GM23338 (cell line): ENCODE results near the gene MYRF. TPM values are rescaled to one million over a fixed set of nuclear protein-coding genes. Genes with fewer than 3 reads are reported as not detected.

Experiments used
- ATAC-seq: fragments of 200-7000 bp; cut with Tn5 transposase; 3 replicates; pipeline ENCODE4 v1.9.1; 2020
- DNase-seq: peaks from one replicate; pipeline ENCODE4 v3.0.0-alpha.2; 2015; ENCODE audit warnings: low spot score
- H2AFZ ChIP-seq: fragments of 200-600 bp; sonication (generic); 2 replicates; pipeline ENCODE4 v1.8.0; 2016; ENCODE audit warnings: antibody characterized with exemption, mild to moderate bottlenecking, moderate library complexity
- H3F3A ChIP-seq: fragments of 200-600 bp; sonication (generic); replicated peaks from 2 replicates; pipeline ENCODE4 v1.8.0; 2017; ENCODE audit warnings: antibody characterized with exemption, mixed run types, low read depth
- H3K27ac ChIP-seq: fragments of 200-600 bp; sonication (generic); 2 replicates; pipeline ENCODE4 v1.6.1; 2016; ENCODE audit warnings: low read depth
- H3K27me3 ChIP-seq: fragments of 200-600 bp; sonication (generic); 2 replicates; pipeline ENCODE4 v1.8.0; 2016; ENCODE audit warnings: mild to moderate bottlenecking, mixed run types, moderate library complexity; ENCODE audit not compliant: insufficient read depth
- H3K36me3 ChIP-seq: fragments of 200-600 bp; sonication (generic); 2 replicates; pipeline ENCODE4 v1.8.0; 2016; ENCODE audit warnings: mild to moderate bottlenecking; ENCODE audit not compliant: insufficient read depth
- H3K4me1 ChIP-seq: fragments of 200-600 bp; sonication (generic); 2 replicates; pipeline ENCODE4 v1.8.0; 2016; ENCODE audit warnings: mild to moderate bottlenecking, moderate library complexity; ENCODE audit not compliant: insufficient read depth
- H3K4me2 ChIP-seq: fragments of 200-600 bp; sonication (generic); 2 replicates; pipeline ENCODE4 v1.7.1; 2017; ENCODE audit warnings: mixed run types
- H3K4me3 ChIP-seq: fragments of 200-600 bp; sonication (generic); 2 replicates; pipeline ENCODE4 v1.6.1; 2016; ENCODE audit warnings: mixed run types
- H3K79me2 ChIP-seq: fragments of 200-600 bp; sonication (generic); replicated peaks from 2 replicates; pipeline ENCODE4 v1.8.0; 2017; ENCODE audit warnings: mild to moderate bottlenecking; ENCODE audit not compliant: insufficient read depth
- H3K9me2 ChIP-seq: fragments of 200-600 bp; sonication (generic); 2 replicates; pipeline ENCODE4 v1.8.0; 2017; ENCODE audit not compliant: insufficient read depth
- H4K20me1 ChIP-seq: fragments of 200-600 bp; sonication (generic); replicated peaks from 2 replicates; pipeline ENCODE4 v1.8.0; 2017; ENCODE audit warnings: mild to moderate bottlenecking; ENCODE audit not compliant: insufficient read depth
- H3K27ac Mint-ChIP-seq: 2 replicates; pipeline ENCODE4 v1.8.0; 2020; ENCODE audit warnings: inconsistent platforms, mild to moderate bottlenecking, moderate library complexity, mixed read lengths
- H3K27me3 Mint-ChIP-seq: 3 replicates; pipeline ENCODE4 v1.8.0; 2022; ENCODE audit warnings: low read depth, mild to moderate bottlenecking, moderate library complexity, mixed read lengths, inconsistent platforms; ENCODE audit not compliant: insufficient read depth, poor library complexity
- H3K36me3 Mint-ChIP-seq: 3 replicates; pipeline ENCODE4 v1.8.0; 2021; ENCODE audit warnings: low read depth, mild to moderate bottlenecking, inconsistent platforms, moderate library complexity, mixed read lengths
- H3K4me1 Mint-ChIP-seq: 3 replicates; pipeline ENCODE4 v1.8.0; 2020; ENCODE audit warnings: mild to moderate bottlenecking, inconsistent platforms, mixed read lengths
- H3K4me3 Mint-ChIP-seq: 3 replicates; pipeline ENCODE4 v1.8.0; 2021; ENCODE audit warnings: moderate library complexity, mild to moderate bottlenecking, inconsistent platforms, mixed read lengths
- H3K9me3 Mint-ChIP-seq: 3 replicates; pipeline ENCODE4 v1.8.0; 2020; ENCODE audit warnings: moderate library complexity, mild to moderate bottlenecking, inconsistent platforms, mixed read lengths
- CREB1 ChIP-seq: fragments of 250-450 bp; sonication (Bioruptor Pico); IDR thresholded peaks from 2 replicates; pipeline ENCODE4 v1.5.0; 2020; ENCODE audit warnings: low read depth, mild to moderate bottlenecking, moderate library complexity
- CTCF ChIP-seq, 2 experiments: fragments of 200-600 bp in 1 of 2; sonication (generic) in 1 of 2; conservative IDR thresholded peaks; 2 replicates each; pipeline versions ENCODE4 v1.5.1 to v1.6.1; 2016 to 2017; ENCODE audit warnings: antibody characterized with exemption in 2 of 2, low read depth in 2 of 2, mild to moderate bottlenecking in 2 of 2, moderate library complexity in 1 of 2
- EZH2 ChIP-seq: fragments of 200-600 bp; sonication (generic); IDR thresholded peaks from one replicate; pipeline ENCODE4 v1.8.0; 2017; ENCODE audit warnings: antibody characterized with exemption, mild to moderate bottlenecking, low read depth; ENCODE audit not compliant: unreplicated experiment
- JUNB ChIP-seq: IDR thresholded peaks from one replicate; pipeline ENCODE4 v1.6.1; 2016; ENCODE audit warnings: antibody characterized with exemption; ENCODE audit not compliant: unreplicated experiment
- NANOG ChIP-seq: IDR thresholded peaks from 2 replicates; pipeline ENCODE4 v1.6.1; 2016; ENCODE audit warnings: antibody characterized with exemption, borderline replicate concordance
- REST ChIP-seq: IDR thresholded peaks from one replicate; pipeline ENCODE4 v1.6.1; 2018; ENCODE audit warnings: antibody characterized with exemption; ENCODE audit not compliant: unreplicated experiment
- ZNF114 ChIP-seq: fragments of 250-450 bp; sonication (Bioruptor Pico); IDR thresholded peaks from 2 replicates; pipeline ENCODE4 v1.5.0; 2020; ENCODE audit warnings: mild to moderate bottlenecking, moderate library complexity
- ZNF462 ChIP-seq: fragments of 250-450 bp; sonication (Bioruptor Pico); IDR thresholded peaks from 2 replicates; pipeline ENCODE4 v1.5.0; 2020; ENCODE audit warnings: mild to moderate bottlenecking, moderate library complexity
- polyA plus RNA-seq: library from polyadenylated mRNA; unstranded; fragments of >200 nt; fragmentation: Nextera tagmentation; extraction: Ambion mirVana; gene quantifications from 2 replicates; pipeline ENCODE4 v1.2.1, GENCODE V29; 2016
- total RNA-seq: library from RNA; depleted of rRNA; stranded (reverse); fragments of >200 nt; shearing (Covaris generic); gene quantifications from 2 replicates; pipeline ENCODE4 v1.2.3, GENCODE V29; 2014

MYRF gene
- total and polyA plus RNA-seq, 2 experiments from 2014 or later: 1.9 to 5.5 TPM

- TF ChIP-seq REST: no peak
- TF ChIP-seq CREB1: no peak
- TF ChIP-seq ZNF114 (CRISPR knock-in tag): no peak
- TF ChIP-seq JUNB: no peak
Observed at GRCh38 chr11:61778920-61779650, 26.6 kb downstream of the MYRF start (continued).

- Histone ChIP-seq H3K79me2 (no peaks in the 10 kb centered on the region), H3F3A (0 out of 2 replicates have a peak, but pooled peaks cover 2% of the 10 kb centered on the region), H3K27me3 (no peaks in the 10 kb centered on the region), H3K27ac (no peak overlapping the region), H4K20me1 (no peaks in the 10 kb centered on the region; the same call in 1 of the 2 replicates), H3K4me3 (no peak overlapping the region), H3K4me1 (no peaks in the 10 kb centered on the region; the same call in 1 of the 2 replicates), H3K36me3 (no peaks in the 10 kb centered on the region), H3K9me2 (no peaks in the 10 kb centered on the region), H3K4me2 (no peak overlapping the region), H2AFZ (no peak overlapping the region)
- ATAC-seq (no peak), DNase-seq (no peak)
- Mint-ChIP-seq H3K27ac (no peak overlapping the region), H3K36me3 (peaks cover 5% of the 10 kb centered on the region; the same call in 2 of the 3 replicates), H3K4me3 (no peak overlapping the region), H3K27me3 (peaks cover 18% of the 10 kb centered on the region), H3K4me1 (peaks cover 17% of the 10 kb centered on the region), H3K9me3 (0 out of 3 replicates have a peak, but pooled peaks cover 3% of the 10 kb centered on the region)
- TF ChIP-seq ZNF462 (CRISPR knock-in tag): no peak
- no peak for TF ChIP-seq EZH2
- no peak for TF ChIP-seq CREB1
- TF ChIP-seq NANOG: no peak
- TF ChIP-seq CTCF (conservative IDR thresholded peaks at IDR 0.05; ENCODE audit: low read depth in 2 of 2): no peak
Observed at GRCh38 chr11:61779666-61780525, 27.5 kb downstream of the MYRF start.
